ENCODE data around the gene MAP3K20. TPM values are rescaled to one million over a fixed set of nuclear protein-coding genes. Genes with fewer than 3 reads are reported as not detected.

The MAP3K20 gene
- total and polyA plus RNA-seq, 2 donors (not counting 3 experiments of a cell fraction or from before 2014, with no cell fraction given), result 7.8 to 31.5 TPM

GRCh38 chr2:173213181-173213580, 137.5 kb downstream of the MAP3K20 start:
- H4K20me1 ChIP-seq (replicated peaks; ENCODE audit: control insufficient read depth, extremely low read depth, insufficient read depth, low read length), result no peaks in the 10 kb centered on the region
- H3K9me3 ChIP-seq (replicated peaks; ENCODE audit: control insufficient read depth, insufficient read depth, low read length), result no peaks in the 10 kb centered on the region
- CTCF ChIA-PET, result interaction anchor here (1.4 to 17.1 kb wide), 2 partner anchors 186 to 236 kb away, joined by 3 to 493 read pairs; no protein-coding TSS in a partner anchor
- intact Hi-C loops (cut with micrococcal nuclease) (loop anchor here (5.0 to 10.0 kb wide), 3 partner anchors 142 to 1129 kb away; partner anchors contain the start of gene CDCA7), dilution Hi-C loops (cut with MboI; ENCODE audit: extremely low pct_ligation_motif_present, low sequenced_read_pairs) (loop anchor here (25.0 kb wide), 1 partner anchor 201 kb away; no protein-coding TSS in a partner anchor)
- DNase-seq (ENCODE audit: low read depth, low spot score) (no peak), FAIRE-seq (no peak)
- no peaks in the 10 kb centered on the region for H3K79me2 ChIP-seq (ENCODE audit: control insufficient read depth, insufficient read depth, low read length)
- no peak overlapping the region for H3K4me2 ChIP-seq (ENCODE audit: insufficient read depth, low read length)
- TF ChIP-seq MAX (IDR thresholded peaks at IDR 0.05; ENCODE audit: insufficient read depth, insufficient read length), result no peak
- TF ChIP-seq EZH2 (IDR thresholded peaks at IDR 0.05; ENCODE audit: borderline replicate concordance, low read depth, low read length, severe bottlenecking), result no peak
- no peak for TF ChIP-seq POLR2AphosphoS5 (IDR thresholded peaks at IDR 0.05; ENCODE audit: insufficient read depth, low read depth, low read length)
- TF ChIP-seq GATA2 (IDR thresholded peaks at IDR 0.05; ENCODE audit: insufficient read depth, insufficient read length, low read depth, low read length), result no peak
- no peak for TF ChIP-seq JUN (IDR thresholded peaks at IDR 0.05; ENCODE audit: borderline replicate concordance, insufficient read depth, insufficient read length, low read depth)
- no peak for TF ChIP-seq POLR2A (IDR thresholded peaks at IDR 0.05; ENCODE audit: low read depth, low read length)
- no peak for TF ChIP-seq MYC (IDR thresholded peaks at IDR 0.05; ENCODE audit: low read depth, low read length)
- no peak for TF ChIP-seq FOS (IDR thresholded peaks at IDR 0.05; ENCODE audit: borderline replicate concordance, insufficient read depth, low read length)
- no peak for TF ChIP-seq CTCF (IDR thresholded peaks at IDR 0.05; ENCODE audit: extremely low read depth in 1 of 2, insufficient read depth in 1 of 2, low read depth in 1 of 2, low read length in 2 of 2)
- H3K36me3 ChIP-seq (ENCODE audit: control insufficient read depth in 2 of 2, extremely low read depth in 1 of 2, insufficient read depth in 2 of 2, low read length in 2 of 2), result no peaks in the 10 kb centered on the region
- H3K9me1 ChIP-seq (replicated peaks; ENCODE audit: control insufficient read depth, extremely low read depth, insufficient read depth, low read length), result no peaks in the 10 kb centered on the region
- H3K27me3 ChIP-seq (ENCODE audit: control insufficient read depth in 2 of 2, insufficient read depth in 2 of 2, low read length in 2 of 2), result no peaks in the 10 kb centered on the region
- no peaks in the 10 kb centered on the region for H3K4me1 ChIP-seq (ENCODE audit: control insufficient read depth, extremely low read depth, insufficient read depth, low read length)
- no peak overlapping the region for H3K9ac ChIP-seq (replicated peaks; ENCODE audit: extremely low read depth, insufficient read depth, low read length)
- no peak overlapping the region for H2AFZ ChIP-seq (ENCODE audit: low read depth, low read length)
- no peak overlapping the region for H3K4me3 ChIP-seq (replicated peaks in 1 of 3; ENCODE audit: insufficient read depth in 1 of 3, low read depth in 1 of 3, low read length in 3 of 3)
- no peak overlapping the region for H3K27ac ChIP-seq (ENCODE audit: insufficient read depth, low read depth, low read length)
- POLR2A ChIA-PET, result no interaction called here
- no TSS peak for BruUV-seq (replicated peaks)
